ENCODE measurements around the gene SEPHS2. TPM values are rescaled to one million over a fixed set of nuclear protein-coding genes. Genes with fewer than 3 reads are reported as not detected.

SEPHS2 gene
- total and polyA plus RNA-seq, 2 experiments from 2014 or later: 29.7 to 43.0 TPM

GRCh38 chr16:30421010-30421409, 24.7 kb downstream of the SEPHS2 start (continued):
- TF ChIP-seq ZNF462 (CRISPR knock-in tag; IDR thresholded peaks at IDR 0.05): no peak
- no peak for TF ChIP-seq REST (IDR thresholded peaks at IDR 0.05; ENCODE audit: unreplicated experiment)

- Histone ChIP-seq H3K4me1 (ENCODE audit: insufficient read depth) (no peaks in the 10 kb centered on the region), H3K27me3 (ENCODE audit: insufficient read depth) (no peaks in the 10 kb centered on the region), H3K36me3 (ENCODE audit: insufficient read depth) (peaks cover 11% of the 10 kb centered on the region), H3K79me2 (replicated peaks; ENCODE audit: insufficient read depth) (no peaks in the 10 kb centered on the region), H3K4me3 (peak overlapping the region; percentile 62), H3F3A (replicated peaks; ENCODE audit: low read depth) (peaks cover 34% of the 10 kb centered on the region), H3K4me2 (peak overlapping the region; percentile 86), H3K27ac (ENCODE audit: low read depth) (peak overlapping the region; percentile 69; the same call in 1 of the 2 replicates), H4K20me1 (replicated peaks; ENCODE audit: insufficient read depth) (peaks cover 33% of the 10 kb centered on the region), H3K9me2 (ENCODE audit: insufficient read depth) (no peaks in the 10 kb centered on the region), H2AFZ (peak overlapping the region; percentile 63; the same call in 1 of the 2 replicates)
- H3K27ac Mint-ChIP-seq: 0 out of 2 replicates have a peak overlapping the region, but pooled peaks have one; percentile 62
- TF ChIP-seq CTCF (conservative IDR thresholded peaks at IDR 0.05; ENCODE audit: low read depth in 2 of 2) (peak in 1 of 2 experiments; percentile 15; a peak in 2 of 4 replicates), JUNB (IDR thresholded peaks at IDR 0.05; ENCODE audit: unreplicated experiment) (no peak)
- H3K4me1 Mint-ChIP-seq: peaks cover 11% of the 10 kb centered on the region
- H3K27me3 Mint-ChIP-seq (ENCODE audit: insufficient read depth, low read depth, poor library complexity): peaks cover 12% of the 10 kb centered on the region
- ATAC-seq: no peak; the same call in 2 of the 3 replicates
- no peaks in the 10 kb centered on the region for H3K9me3 Mint-ChIP-seq
- peak; percentile 30 for DNase-seq (ENCODE audit: low spot score)
- H3K36me3 Mint-ChIP-seq (ENCODE audit: low read depth): peaks cover 49% of the 10 kb centered on the region
- H3K4me3 Mint-ChIP-seq: peak overlapping the region; percentile 66
These were observed 27.1 kb downstream of the SEPHS2 start for GRCh38 chr16:30418350-30419181.
